22Rv1 (cell line): ENCODE data around the gene TNFRSF1A.
A peak's percentile ranks its signal among the peaks of the same experiment; 100 is the strongest.

Source experiments
- H3K27ac ChIP-seq: fragments of 450-650 bp; 2 replicates; pipeline ENCODE4 v1.5.1; 2017
- ZFX ChIP-seq: fragments of 450-650 bp; IDR thresholded peaks from 2 replicates; pipeline ENCODE4 v1.6.1; 2017; ENCODE audit warnings: antibody characterized with exemption, borderline replicate concordance
- TF ChIP-seq, protein P1 (sequence below): fragments of 450-650 bp; IDR thresholded peaks from 2 replicates; pipeline ENCODE4 v1.5.1; 2017; ENCODE audit warnings: mild to moderate bottlenecking

The TNFRSF1A gene

GRCh38 chr12:6362403-6362802 lies 20.5 kb upstream of the TNFRSF1A start:
- peak overlapping the region; percentile 32; the same call in 1 of the 2 replicates for H3K27ac ChIP-seq

GRCh38 chr12:6361834-6362233 lies 20.0 kb upstream of the TNFRSF1A start:
- no peak for TF ChIP-seq ZFX
- TF ChIP-seq, protein P1, sequence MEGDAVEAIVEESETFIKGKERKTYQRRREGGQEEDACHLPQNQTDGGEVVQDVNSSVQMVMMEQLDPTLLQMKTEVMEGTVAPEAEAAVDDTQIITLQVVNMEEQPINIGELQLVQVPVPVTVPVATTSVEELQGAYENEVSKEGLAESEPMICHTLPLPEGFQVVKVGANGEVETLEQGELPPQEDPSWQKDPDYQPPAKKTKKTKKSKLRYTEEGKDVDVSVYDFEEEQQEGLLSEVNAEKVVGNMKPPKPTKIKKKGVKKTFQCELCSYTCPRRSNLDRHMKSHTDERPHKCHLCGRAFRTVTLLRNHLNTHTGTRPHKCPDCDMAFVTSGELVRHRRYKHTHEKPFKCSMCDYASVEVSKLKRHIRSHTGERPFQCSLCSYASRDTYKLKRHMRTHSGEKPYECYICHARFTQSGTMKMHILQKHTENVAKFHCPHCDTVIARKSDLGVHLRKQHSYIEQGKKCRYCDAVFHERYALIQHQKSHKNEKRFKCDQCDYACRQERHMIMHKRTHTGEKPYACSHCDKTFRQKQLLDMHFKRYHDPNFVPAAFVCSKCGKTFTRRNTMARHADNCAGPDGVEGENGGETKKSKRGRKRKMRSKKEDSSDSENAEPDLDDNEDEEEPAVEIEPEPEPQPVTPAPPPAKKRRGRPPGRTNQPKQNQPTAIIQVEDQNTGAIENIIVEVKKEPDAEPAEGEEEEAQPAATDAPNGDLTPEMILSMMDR: no peak
- H3K27ac ChIP-seq: peak overlapping the region; percentile 32; the same call in 1 of the 2 replicates

More at GRCh38 chr12:6362403-6362802, 20.5 kb upstream of the TNFRSF1A start:
- no peak for TF ChIP-seq ZFX
- TF ChIP-seq, protein P1: no peak

DNA sequence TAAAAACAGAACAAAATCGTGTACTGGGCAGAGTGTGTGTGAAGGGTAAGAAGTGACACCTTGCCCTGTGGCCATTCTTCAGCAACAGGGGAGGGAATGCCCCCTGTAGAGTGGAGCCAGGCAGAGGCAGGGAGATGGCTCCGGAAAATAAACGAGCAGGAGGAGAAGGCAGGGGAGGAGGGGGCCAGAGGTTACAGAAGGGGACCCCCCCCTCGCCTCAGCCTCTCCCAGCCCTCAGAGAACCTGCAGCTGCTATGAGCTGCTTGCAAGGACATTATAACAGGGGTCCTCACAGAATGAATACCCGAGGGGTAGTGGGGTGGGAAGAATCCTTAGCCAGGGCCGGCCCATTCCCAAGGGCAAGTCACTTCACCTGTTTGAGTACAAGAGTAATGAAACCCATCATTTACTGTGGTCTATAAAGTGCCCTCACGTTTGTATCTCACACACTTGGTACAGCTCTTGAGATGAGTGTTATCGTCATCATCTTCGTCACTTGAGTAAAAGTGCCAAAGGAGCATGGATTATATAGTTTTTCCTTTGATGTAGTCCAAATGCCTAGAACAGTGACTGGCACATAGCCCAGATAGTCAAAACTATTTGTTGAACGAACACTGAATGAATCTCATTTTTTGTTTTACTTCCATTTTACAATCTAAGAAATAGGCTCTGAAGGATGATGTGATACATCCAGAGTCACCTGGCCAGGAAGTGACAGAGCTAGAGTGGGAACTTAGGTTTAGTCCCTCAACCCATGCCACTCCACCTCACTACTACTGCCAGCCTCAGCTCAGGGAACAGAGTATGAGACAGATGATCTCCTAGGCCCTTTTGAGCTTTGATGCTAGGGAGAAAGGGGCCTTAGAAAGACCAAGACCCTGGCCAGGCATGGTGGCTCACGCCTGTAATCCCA lies 19.0 kb upstream of the TNFRSF1A start:
- TF ChIP-seq ZFX: no peak
- TF ChIP-seq, protein P1: no peak
- peak overlapping the region; percentile 32 for H3K27ac ChIP-seq

DNA sequence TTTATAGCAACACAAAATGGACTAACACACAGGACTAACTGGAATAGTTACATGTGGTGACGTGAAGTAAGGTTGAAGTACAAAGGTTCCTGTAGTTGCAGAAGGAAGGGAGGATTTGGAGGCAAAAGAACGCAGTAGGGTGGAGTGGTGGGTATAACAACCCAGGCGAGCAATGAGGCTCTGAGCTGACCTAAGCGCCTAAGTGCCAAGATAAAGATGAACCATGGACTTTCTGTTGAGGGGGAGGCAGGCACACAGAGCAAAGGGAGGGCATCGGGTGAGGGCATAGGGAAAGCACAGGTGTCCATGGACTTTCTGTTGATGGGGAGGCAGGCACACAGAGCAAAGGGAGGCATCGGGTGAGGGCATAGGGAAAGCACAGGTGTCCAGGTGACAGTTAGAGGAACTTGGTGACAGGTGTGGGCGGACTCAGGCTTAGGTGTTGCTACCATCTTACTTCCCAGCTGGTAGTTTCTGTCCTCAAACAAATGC lies 18.2 kb upstream of the TNFRSF1A start:
- no peak overlapping the region for H3K27ac ChIP-seq

DNA sequence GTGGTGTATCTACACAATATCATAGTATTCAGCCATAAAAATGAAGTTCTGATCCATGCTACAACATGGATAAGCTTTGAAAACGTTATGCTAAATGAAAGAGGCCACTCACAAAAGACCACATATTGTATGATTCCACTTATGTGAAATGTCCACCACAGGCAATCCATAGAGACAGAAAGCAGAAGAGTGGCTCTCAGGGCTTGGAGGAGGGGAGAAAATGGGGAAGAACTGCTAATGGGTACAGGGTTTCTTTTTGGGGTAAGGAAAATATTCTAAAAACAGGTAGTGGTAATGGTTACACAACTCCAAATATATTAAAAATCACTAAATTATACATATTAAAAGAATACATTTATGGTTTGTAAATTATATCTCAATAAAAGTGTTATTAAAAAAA lies 17.0 kb upstream of the TNFRSF1A start:
- TF ChIP-seq, protein P1: no peak
- no peak for TF ChIP-seq ZFX
- H3K27ac ChIP-seq: no peak overlapping the region

More for the DNA sequence above, 18.2 kb upstream of the TNFRSF1A start:
- TF ChIP-seq, protein P1: no peak
- TF ChIP-seq ZFX: no peak

DNA sequence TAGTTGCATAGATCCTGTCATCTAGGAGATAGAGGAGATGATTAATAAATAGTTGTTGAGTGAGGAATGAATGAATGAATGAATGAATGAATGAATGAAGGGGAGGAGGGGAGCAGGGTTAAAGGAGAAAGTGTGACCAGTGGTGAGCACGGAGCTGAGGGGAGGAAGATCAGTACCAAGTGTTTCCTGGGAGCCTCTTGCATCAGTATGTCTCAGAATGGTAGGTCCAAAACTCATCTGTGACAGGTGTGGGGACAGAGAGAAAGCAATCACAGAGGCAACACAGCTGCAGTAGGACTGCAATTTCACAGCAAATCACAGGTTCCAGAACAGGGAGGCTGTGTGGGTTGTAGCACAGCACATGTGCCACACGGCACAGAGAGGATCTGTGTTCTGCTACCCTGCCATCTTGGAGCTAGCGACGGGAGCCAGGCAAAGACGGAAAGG lies 14.5 kb upstream of the TNFRSF1A start:
- TF ChIP-seq ZFX: no peak
- TF ChIP-seq, protein P1: no peak
- no peak overlapping the region for H3K27ac ChIP-seq
